ENCODE results near the gene DCTD.

The DCTD gene

GRCh38 chr4:182872886-182873285 lies 44.3 kb downstream of the DCTD start:
- no peak for DNase-seq (ENCODE audit: low spot score)

GRCh38 chr4:182871616-182872015 lies 45.6 kb downstream of the DCTD start:
- no peak for DNase-seq (ENCODE audit: low spot score)

- DNase-seq (ENCODE audit: low spot score) = no peak
These were observed 47.5 kb downstream of the DCTD start for GRCh38 chr4:182869697-182870096.

- DNase-seq (ENCODE audit: low spot score) = no peak
These were observed 50.4 kb downstream of the DCTD start for GRCh38 chr4:182866746-182867145.

DNA sequence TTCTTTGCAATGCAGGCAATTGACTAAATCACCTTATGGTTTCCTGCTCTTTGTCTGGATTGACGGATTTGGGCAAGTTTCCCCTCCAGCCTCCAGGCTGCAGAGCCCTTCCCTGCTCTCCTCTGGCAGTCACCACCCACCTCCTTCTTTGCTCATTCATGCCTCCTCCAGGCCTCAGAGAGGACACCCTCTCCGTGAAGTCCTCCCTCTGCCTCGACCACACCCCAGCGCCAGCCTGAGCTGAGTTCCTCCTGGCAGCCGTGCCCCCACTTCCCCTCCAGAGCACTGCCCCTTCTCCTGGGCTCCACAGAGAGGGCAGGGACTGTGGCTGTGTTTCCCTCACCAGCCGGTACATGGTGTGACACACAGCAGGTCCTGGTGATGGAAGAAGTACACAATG lies 53.7 kb downstream of the DCTD start:
- no peak for DNase-seq (ENCODE audit: low spot score)

GRCh38 chr4:182862921-182863320 lies 54.3 kb downstream of the DCTD start:
- DNase-seq (ENCODE audit: low spot score) = no peak

- DNase-seq (ENCODE audit: low spot score) = no peak
These were observed 54.9 kb downstream of the DCTD start for GRCh38 chr4:182862141-182862875.

GRCh38 chr4:182861346-182861745 lies 55.8 kb downstream of the DCTD start:
- DNase-seq (ENCODE audit: low spot score) = no peak

DNA sequence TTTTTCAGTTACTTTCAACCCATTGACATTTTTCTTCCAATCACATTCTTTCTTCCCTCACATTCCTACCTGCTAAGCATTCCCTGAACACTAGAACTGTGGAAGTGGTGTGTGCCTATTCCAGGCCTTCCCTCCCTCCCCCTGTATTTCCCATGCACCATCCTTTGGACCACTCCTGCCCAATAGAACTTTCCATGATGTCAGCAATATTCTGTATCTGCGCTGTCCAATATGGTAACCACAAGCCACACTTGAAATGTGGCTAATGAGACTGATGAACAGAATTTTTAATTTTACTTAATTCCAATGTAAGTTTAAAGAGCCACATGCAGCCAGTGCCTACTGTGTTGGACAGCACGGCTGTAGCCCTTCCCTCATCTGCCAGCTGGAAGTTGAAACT lies 57.5 kb downstream of the DCTD start:
- no peak for DNase-seq (ENCODE audit: low spot score)

GRCh38 chr4:182858711-182859110 lies 58.5 kb downstream of the DCTD start:
- DNase-seq (ENCODE audit: low spot score) = no peak

- no peak for DNase-seq (ENCODE audit: low spot score)
These were observed 60.3 kb downstream of the DCTD start for GRCh38 chr4:182856862-182857261.

DNA sequence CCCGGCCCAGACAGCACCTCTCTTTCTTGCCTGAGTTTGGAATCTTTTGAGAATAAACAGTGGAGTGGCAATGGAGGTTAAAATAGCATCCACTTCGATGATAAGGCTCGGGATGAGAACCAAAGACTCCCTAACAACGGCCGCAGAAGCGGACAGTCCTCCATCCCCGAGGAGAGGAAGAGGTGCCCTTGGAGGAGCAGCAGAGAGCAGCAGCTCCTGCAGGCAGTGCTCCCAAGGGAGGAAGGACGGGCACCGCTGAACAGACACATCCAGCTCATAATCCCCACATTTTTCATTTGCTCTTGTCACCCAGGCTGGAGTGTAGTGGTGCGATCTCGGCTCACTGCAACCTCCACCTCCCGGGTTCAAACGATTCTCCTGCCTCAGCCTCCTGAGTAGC lies 61.3 kb downstream of the DCTD start:
- no peak for DNase-seq (ENCODE audit: low spot score)

- DNase-seq (ENCODE audit: low spot score) = no peak
These were observed 61.9 kb downstream of the DCTD start for GRCh38 chr4:182855312-182855711.

DNA sequence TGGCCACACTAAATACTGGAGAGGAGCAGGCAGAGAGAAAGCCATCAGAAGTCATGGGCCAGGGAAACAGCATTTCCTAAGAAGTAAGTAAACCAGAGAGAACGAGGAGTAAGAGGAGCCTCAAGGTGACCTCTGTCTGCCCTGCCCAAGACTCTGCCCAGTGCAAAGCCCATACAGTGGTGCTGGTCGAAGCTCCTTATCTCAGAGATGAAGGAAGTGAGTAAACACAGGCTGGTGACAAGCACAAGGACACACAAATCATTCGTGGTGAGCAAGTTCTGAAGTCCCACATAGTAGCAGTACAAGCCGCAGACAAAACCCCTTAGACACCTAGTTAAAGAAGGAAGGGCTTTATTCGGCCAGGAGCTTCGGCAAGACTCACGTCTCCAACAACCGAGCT lies 62.7 kb downstream of the DCTD start:
- DNase-seq (ENCODE audit: low spot score) = no peak

DNA sequence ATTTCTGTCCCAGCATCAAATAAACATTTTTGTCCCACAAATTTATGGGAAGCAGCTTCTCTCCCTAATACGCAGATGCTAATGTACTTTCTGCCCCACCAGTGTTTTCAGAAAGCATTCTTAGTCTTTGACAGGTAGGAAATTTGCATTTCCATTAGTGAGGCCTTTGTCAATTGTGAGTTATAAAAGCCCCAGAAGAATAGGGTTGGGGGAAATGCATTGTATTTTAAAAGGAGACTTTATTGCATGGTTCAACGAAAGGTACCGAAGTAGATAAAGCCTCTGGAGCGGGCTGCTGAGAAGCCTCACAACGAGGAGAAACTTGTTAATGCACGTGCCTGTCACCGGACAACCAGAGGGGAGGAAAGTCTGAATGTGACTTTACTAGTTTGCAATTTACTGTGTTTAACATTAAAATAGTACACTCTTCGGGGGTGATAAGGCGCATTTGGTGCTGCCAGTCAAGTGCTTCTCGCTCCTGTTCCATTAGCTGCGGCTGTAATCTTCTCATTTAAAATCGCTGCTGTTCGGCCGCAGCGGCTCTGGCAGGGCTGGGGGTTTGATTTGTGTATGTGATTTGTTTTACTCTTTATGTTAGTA lies 63.4 kb downstream of the DCTD start:
- DNase-seq (ENCODE audit: low spot score) = no peak

DNA sequence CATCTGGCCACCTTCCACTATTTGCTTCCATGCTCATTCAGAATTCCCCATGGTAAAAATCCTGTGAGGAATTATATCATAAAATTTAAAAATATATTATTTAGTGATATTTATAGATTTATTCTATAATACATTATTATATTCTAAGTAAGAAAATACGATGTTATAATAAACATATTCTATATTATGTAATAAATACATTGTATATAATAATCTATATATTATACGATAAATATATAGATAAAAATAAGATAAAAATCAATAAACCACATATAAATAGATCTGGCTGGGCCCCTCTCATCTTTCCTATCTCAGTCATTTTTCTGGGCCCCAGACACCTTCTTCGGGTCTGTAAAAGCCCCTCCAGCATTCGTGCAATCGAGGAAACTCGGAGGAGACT lies 68.5 kb downstream of the DCTD start:
- no peak for DNase-seq (ENCODE audit: low spot score)

- no peak for DNase-seq (ENCODE audit: low spot score)
These were observed 69.4 kb downstream of the DCTD start for GRCh38 chr4:182847576-182848450.

DNA sequence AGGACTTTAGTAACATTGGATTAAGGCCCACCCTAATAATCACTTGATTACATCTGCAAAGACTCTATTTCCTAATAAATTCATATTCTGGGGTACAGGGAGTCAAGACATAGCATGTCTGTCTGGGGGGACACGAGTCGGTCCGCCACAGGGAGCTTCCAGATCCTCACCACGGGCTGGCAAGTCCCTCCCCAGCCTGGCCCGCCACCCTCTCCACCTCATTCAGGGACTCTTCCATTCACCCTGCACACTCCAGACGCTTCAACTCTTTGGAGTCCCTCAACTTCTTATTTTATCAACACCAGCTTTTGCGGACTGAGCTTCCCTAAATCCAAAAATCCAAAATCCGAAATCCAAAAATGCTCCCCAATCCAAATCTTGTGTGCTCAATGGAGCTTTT lies 71.2 kb downstream of the DCTD start:
- DNase-seq (ENCODE audit: low spot score) = no peak

DNA sequence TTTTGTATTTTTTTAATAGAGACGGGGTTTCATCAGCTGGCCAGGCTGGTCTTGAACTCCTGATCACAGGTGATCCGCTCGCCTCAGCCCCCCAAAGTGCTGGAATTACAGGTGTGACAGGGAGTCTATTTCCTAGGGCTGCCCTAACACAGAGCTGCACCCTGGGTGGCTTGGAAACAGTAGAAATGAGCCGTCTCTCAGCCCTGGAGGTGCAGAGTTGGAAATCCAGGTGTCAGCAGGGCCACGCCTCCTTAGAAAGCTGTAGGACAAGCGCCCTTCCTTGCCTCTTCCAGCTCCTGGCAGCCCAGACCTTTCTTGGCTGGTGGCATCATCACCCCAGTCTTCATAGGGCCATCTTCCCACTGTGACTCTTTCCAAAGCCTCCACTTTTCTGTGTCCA lies 71.6 kb downstream of the DCTD start:
- DNase-seq (ENCODE audit: low spot score) = no peak

GRCh38 chr4:182843808-182844325 lies 73.3 kb downstream of the DCTD start:
- no peak for DNase-seq (ENCODE audit: low spot score)

DNA sequence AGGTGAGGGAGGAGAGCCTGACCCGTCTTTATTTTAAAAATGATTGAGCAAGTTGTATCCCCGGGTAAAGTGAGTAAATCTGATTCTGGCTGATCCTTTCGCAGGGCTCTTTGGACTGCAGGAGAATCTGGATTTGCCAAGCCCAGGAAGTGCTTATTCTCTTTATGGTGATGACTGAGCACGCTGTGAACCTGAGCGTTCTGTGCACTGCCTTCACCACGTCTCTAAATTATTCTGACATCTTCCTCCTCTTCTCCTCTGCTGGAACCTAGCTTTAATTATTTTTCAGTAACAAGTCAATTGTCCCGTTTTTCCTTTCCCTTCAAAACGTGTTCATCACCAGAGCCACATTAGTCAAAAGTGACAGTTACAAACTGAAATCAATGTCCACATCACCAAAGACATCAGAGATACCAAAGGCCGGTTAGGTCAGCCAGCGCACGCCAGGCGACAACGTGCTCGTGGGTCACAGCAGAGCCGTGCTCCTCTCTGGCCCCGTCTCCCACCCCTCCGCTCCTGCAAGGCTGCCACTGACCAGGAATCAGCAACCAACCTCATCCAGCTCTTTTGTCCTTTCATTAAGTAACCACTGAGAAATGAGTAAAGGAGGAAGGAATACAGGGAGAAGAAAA lies 74.3 kb downstream of the DCTD start:
- DNase-seq (ENCODE audit: low spot score) = no peak

- DNase-seq (ENCODE audit: low spot score) = no peak
These were observed 75.0 kb downstream of the DCTD start for GRCh38 chr4:182842104-182842600.

Measured in activated CD4-positive, alpha-beta T cell treated with anti-CD3 and anti-CD28 coated beads, Interleukin-2, Interleukin-4, amounts not matched to agents 100 ng/mL and 50 ng/mL, durations not matched to agents 16 hours and 8 hours (primary cell).